ENCODE measurements around the gene RITA1.

The RITA1 gene

GRCh38 chr12:113159937-113160336, 25.6 kb upstream of the RITA1 start:
- DNase-seq (no peak), ATAC-seq (replicated peaks) (no peak)
- H3K9me3 Mint-ChIP-seq: no peaks in the 10 kb centered on the region
- H3K36me3 Mint-ChIP-seq (ENCODE audit: insufficient read depth): peaks cover 50% of the 10 kb centered on the region
- no peak overlapping the region for H3K4me3 Mint-ChIP-seq
- no peaks in the 10 kb centered on the region for H3K27me3 Mint-ChIP-seq
- no peak overlapping the region for H3K27ac Mint-ChIP-seq
- peaks cover 0 to 9% of the 10 kb centered on the region in 2 donors for H3K4me1 Mint-ChIP-seq (ENCODE audit: low read depth in 2 of 2)

- no peak overlapping the region for H3K4me3 Mint-ChIP-seq
- H3K36me3 Mint-ChIP-seq (ENCODE audit: insufficient read depth): peaks cover 66% of the 10 kb centered on the region
- no peak for DNase-seq
- H3K27me3 Mint-ChIP-seq: no peaks in the 10 kb centered on the region
- H3K4me1 Mint-ChIP-seq (ENCODE audit: low read depth in 2 of 2): peaks cover 0 to 9% of the 10 kb centered on the region in 2 donors
- no peak for ATAC-seq (replicated peaks)
- H3K27ac Mint-ChIP-seq: peak overlapping the region; percentile 28 to 81
- H3K9me3 Mint-ChIP-seq: no peaks in the 10 kb centered on the region
Observed at GRCh38 chr12:113161415-113162016, 24.0 kb upstream of the RITA1 start.

GRCh38 chr12:113162102-113163029, 23.2 kb upstream of the RITA1 start:
- Mint-ChIP-seq H3K4me1 (ENCODE audit: low read depth in 2 of 2) (peaks cover 0 to 6% of the 10 kb centered on the region in 2 donors), H3K36me3 (ENCODE audit: insufficient read depth) (peaks cover 73% of the 10 kb centered on the region), H3K9me3 (no peaks in the 10 kb centered on the region), H3K4me3 (no peak overlapping the region), H3K27me3 (no peaks in the 10 kb centered on the region), H3K27ac (peak overlapping the region in 1 of 2 donors; percentile 75)
- DNase-seq: no peak
- no peak for ATAC-seq (replicated peaks)

- Mint-ChIP-seq H3K27ac (peak overlapping the region; percentile 56 to 75), H3K36me3 (ENCODE audit: insufficient read depth) (peaks cover 71% of the 10 kb centered on the region), H3K4me3 (no peak overlapping the region), H3K27me3 (no peaks in the 10 kb centered on the region), H3K9me3 (no peaks in the 10 kb centered on the region), H3K4me1 (ENCODE audit: low read depth in 2 of 2) (peaks cover 0 to 6% of the 10 kb centered on the region in 2 donors)
- DNase-seq (no peak), ATAC-seq (replicated peaks) (no peak)
Observed at GRCh38 chr12:113163030-113163360, 22.5 kb upstream of the RITA1 start.

GRCh38 chr12:113164014-113164413, 21.5 kb upstream of the RITA1 start:
- Mint-ChIP-seq H3K9me3 (no peaks in the 10 kb centered on the region), H3K27me3 (no peaks in the 10 kb centered on the region), H3K36me3 (ENCODE audit: insufficient read depth) (peaks cover 73% of the 10 kb centered on the region), H3K27ac (no peak overlapping the region), H3K4me3 (no peak overlapping the region), H3K4me1 (ENCODE audit: low read depth in 2 of 2) (peaks cover 0 to 6% of the 10 kb centered on the region in 2 donors)
- ATAC-seq (replicated peaks): no peak
- no peak for DNase-seq

GRCh38 chr12:113165521-113166450, 19.7 kb upstream of the RITA1 start:
- peaks cover 76% of the 10 kb centered on the region for H3K36me3 Mint-ChIP-seq (ENCODE audit: insufficient read depth)
- H3K4me3 Mint-ChIP-seq: no peak overlapping the region

GRCh38 chr12:113167868-113168267, 17.7 kb upstream of the RITA1 start:
- H3K36me3 Mint-ChIP-seq (ENCODE audit: insufficient read depth): peaks cover 87% of the 10 kb centered on the region
- no peak for DNase-seq

More at GRCh38 chr12:113165521-113166450, 19.7 kb upstream of the RITA1 start:
- H3K27me3 Mint-ChIP-seq: no peaks in the 10 kb centered on the region
- no peak for ATAC-seq (replicated peaks)
- DNase-seq: no peak
- H3K27ac Mint-ChIP-seq: no peak overlapping the region
- H3K9me3 Mint-ChIP-seq: no peaks in the 10 kb centered on the region
- H3K4me1 Mint-ChIP-seq (ENCODE audit: low read depth in 2 of 2): peaks cover 2 to 6% of the 10 kb centered on the region in 2 donors

GRCh38 chr12:113169697-113170096, 15.8 kb upstream of the RITA1 start:
- no peak overlapping the region for H3K4me3 Mint-ChIP-seq
- peaks cover 3 to 9% of the 10 kb centered on the region in 2 donors for H3K4me1 Mint-ChIP-seq (ENCODE audit: low read depth in 2 of 2)
- peaks cover 91% of the 10 kb centered on the region for H3K36me3 Mint-ChIP-seq (ENCODE audit: insufficient read depth)
- DNase-seq: no peak
- ATAC-seq (replicated peaks): no peak
- no peaks in the 10 kb centered on the region for H3K9me3 Mint-ChIP-seq
- H3K27ac Mint-ChIP-seq: no peak overlapping the region
- H3K27me3 Mint-ChIP-seq: no peaks in the 10 kb centered on the region

More at GRCh38 chr12:113167868-113168267, 17.7 kb upstream of the RITA1 start:
- H3K27ac Mint-ChIP-seq: peak overlapping the region in 1 of 2 donors; percentile 81
- peaks cover 0 to 6% of the 10 kb centered on the region in 2 donors for H3K4me1 Mint-ChIP-seq (ENCODE audit: low read depth in 2 of 2)
- no peak for ATAC-seq (replicated peaks)
- H3K4me3 Mint-ChIP-seq: no peak overlapping the region
- H3K27me3 Mint-ChIP-seq: no peaks in the 10 kb centered on the region
- no peaks in the 10 kb centered on the region for H3K9me3 Mint-ChIP-seq

GRCh38 chr12:113170457-113170856, 15.1 kb upstream of the RITA1 start:
- H3K27ac Mint-ChIP-seq: peak overlapping the region in 1 of 2 donors; percentile 7
- no peak overlapping the region for H3K4me3 Mint-ChIP-seq
- H3K9me3 Mint-ChIP-seq: no peaks in the 10 kb centered on the region
- ATAC-seq (replicated peaks) (no peak), DNase-seq (no peak)
- no peaks in the 10 kb centered on the region for H3K27me3 Mint-ChIP-seq
- peaks cover 91% of the 10 kb centered on the region for H3K36me3 Mint-ChIP-seq (ENCODE audit: insufficient read depth)
- peaks cover 4 to 9% of the 10 kb centered on the region in 2 donors for H3K4me1 Mint-ChIP-seq (ENCODE audit: low read depth in 2 of 2)

GRCh38 chr12:113170926-113171325, 14.6 kb upstream of the RITA1 start:
- ATAC-seq (replicated peaks) (no peak), DNase-seq (no peak)
- H3K27ac Mint-ChIP-seq: peak overlapping the region in 1 of 2 donors; percentile 7
- no peaks in the 10 kb centered on the region for H3K27me3 Mint-ChIP-seq
- H3K9me3 Mint-ChIP-seq: no peaks in the 10 kb centered on the region
- H3K4me3 Mint-ChIP-seq: no peak overlapping the region
- peaks cover 90% of the 10 kb centered on the region for H3K36me3 Mint-ChIP-seq (ENCODE audit: insufficient read depth)
- peaks cover 4 to 9% of the 10 kb centered on the region in 2 donors for H3K4me1 Mint-ChIP-seq (ENCODE audit: low read depth in 2 of 2)

- Mint-ChIP-seq H3K36me3 (ENCODE audit: insufficient read depth) (peaks cover 90% of the 10 kb centered on the region), H3K9me3 (no peaks in the 10 kb centered on the region), H3K27me3 (no peaks in the 10 kb centered on the region), H3K4me3 (no peak overlapping the region), H3K4me1 (ENCODE audit: low read depth in 2 of 2) (peaks cover 4 to 9% of the 10 kb centered on the region in 2 donors), H3K27ac (no peak overlapping the region)
- ATAC-seq (replicated peaks) (no peak), DNase-seq (no peak)
Observed at GRCh38 chr12:113171543-113171942, 14.0 kb upstream of the RITA1 start.

GRCh38 chr12:113172185-113172584, 13.3 kb upstream of the RITA1 start:
- Mint-ChIP-seq H3K27ac (no peak overlapping the region), H3K9me3 (no peaks in the 10 kb centered on the region), H3K36me3 (ENCODE audit: insufficient read depth) (peaks cover 90% of the 10 kb centered on the region), H3K4me1 (ENCODE audit: low read depth in 2 of 2) (peaks cover 4 to 9% of the 10 kb centered on the region in 2 donors), H3K4me3 (no peak overlapping the region), H3K27me3 (no peaks in the 10 kb centered on the region)
- no peak for ATAC-seq (replicated peaks)
- DNase-seq: no peak

GRCh38 chr12:113173081-113173698, 12.3 kb upstream of the RITA1 start:
- DNase-seq: no peak
- no peak overlapping the region for H3K4me3 Mint-ChIP-seq
- no peaks in the 10 kb centered on the region for H3K27me3 Mint-ChIP-seq
- peaks cover 5 to 9% of the 10 kb centered on the region in 2 donors for H3K4me1 Mint-ChIP-seq (ENCODE audit: low read depth in 2 of 2)
- peaks cover 95% of the 10 kb centered on the region for H3K36me3 Mint-ChIP-seq (ENCODE audit: insufficient read depth)
- H3K27ac Mint-ChIP-seq: peak overlapping the region in 1 of 2 donors; percentile 46
- no peaks in the 10 kb centered on the region for H3K9me3 Mint-ChIP-seq
- no peak for ATAC-seq (replicated peaks)
